ENCODE measurements around the gene IFI16.
A peak's percentile ranks its signal among the peaks of the same experiment; 100 is the strongest.
"Not testable (repeated sequence)": the region's sequence is repeated elsewhere in the genome, so short reads cannot be mapped to it uniquely, and the experiment has no call there.

IFI16 gene

GRCh38 chr1:158992787-158993312 is 16.9 kb upstream of the IFI16 start:
- H3K27ac ChIP-seq (ENCODE audit: low read length) = no peak overlapping the region
- no peaks in the 10 kb centered on the region for H3K27me3 ChIP-seq (ENCODE audit: control insufficient read depth, insufficient read depth, low read length)
- H3K4me3 ChIP-seq (ENCODE audit: low read length) = no peak overlapping the region
- no peaks in the 10 kb centered on the region for H3K36me3 ChIP-seq (ENCODE audit: control insufficient read depth, low read depth, low read length)
- H3K9me3 ChIP-seq (ENCODE audit: control insufficient read depth, low read depth, low read length) = no peaks in the 10 kb centered on the region
- H3K4me1 ChIP-seq (ENCODE audit: control insufficient read depth, low read depth, low read length) = no peaks in the 10 kb centered on the region
- H3K9ac ChIP-seq (ENCODE audit: low read length) = no peak overlapping the region

GRCh38 chr1:158996998-158997397 is 12.7 kb upstream of the IFI16 start:
- no peak overlapping the region for H3K9ac ChIP-seq (ENCODE audit: low read length)
- no peaks in the 10 kb centered on the region for H3K27me3 ChIP-seq (ENCODE audit: control insufficient read depth, insufficient read depth, low read length)
- H3K9me3 ChIP-seq (ENCODE audit: control insufficient read depth, low read depth, low read length) = no peaks in the 10 kb centered on the region
- H3K4me1 ChIP-seq (ENCODE audit: control insufficient read depth, low read depth, low read length) = peaks cover 10% of the 10 kb centered on the region
- H3K4me3 ChIP-seq (ENCODE audit: low read length) = no peak overlapping the region
- no peaks in the 10 kb centered on the region for H3K36me3 ChIP-seq (ENCODE audit: control insufficient read depth, low read depth, low read length)
- H3K27ac ChIP-seq (ENCODE audit: low read length) = no peak overlapping the region

- no peaks in the 10 kb centered on the region for H3K9me3 ChIP-seq (ENCODE audit: control insufficient read depth, low read depth, low read length)
- peak overlapping the region; percentile 95 for H3K4me3 ChIP-seq (ENCODE audit: low read length)
- H3K4me1 ChIP-seq (ENCODE audit: control insufficient read depth, low read depth, low read length) = peaks cover 10% of the 10 kb centered on the region
- no peak overlapping the region for H3K9ac ChIP-seq (ENCODE audit: low read length)
- no peaks in the 10 kb centered on the region for H3K27me3 ChIP-seq (ENCODE audit: control insufficient read depth, insufficient read depth, low read length)
- no peaks in the 10 kb centered on the region for H3K36me3 ChIP-seq (ENCODE audit: control insufficient read depth, low read depth, low read length)
- H3K27ac ChIP-seq (ENCODE audit: low read length) = no peak overlapping the region
These were observed 11.5 kb upstream of the IFI16 start for GRCh38 chr1:158998037-158998780.

GRCh38 chr1:158998781-158999161 is 10.9 kb upstream of the IFI16 start:
- no peaks in the 10 kb centered on the region for H3K27me3 ChIP-seq (ENCODE audit: control insufficient read depth, insufficient read depth, low read length)
- H3K27ac ChIP-seq (ENCODE audit: low read length) = peak overlapping the region; percentile 71
- H3K4me3 ChIP-seq (ENCODE audit: low read length) = peak overlapping the region; percentile 95

DNA sequence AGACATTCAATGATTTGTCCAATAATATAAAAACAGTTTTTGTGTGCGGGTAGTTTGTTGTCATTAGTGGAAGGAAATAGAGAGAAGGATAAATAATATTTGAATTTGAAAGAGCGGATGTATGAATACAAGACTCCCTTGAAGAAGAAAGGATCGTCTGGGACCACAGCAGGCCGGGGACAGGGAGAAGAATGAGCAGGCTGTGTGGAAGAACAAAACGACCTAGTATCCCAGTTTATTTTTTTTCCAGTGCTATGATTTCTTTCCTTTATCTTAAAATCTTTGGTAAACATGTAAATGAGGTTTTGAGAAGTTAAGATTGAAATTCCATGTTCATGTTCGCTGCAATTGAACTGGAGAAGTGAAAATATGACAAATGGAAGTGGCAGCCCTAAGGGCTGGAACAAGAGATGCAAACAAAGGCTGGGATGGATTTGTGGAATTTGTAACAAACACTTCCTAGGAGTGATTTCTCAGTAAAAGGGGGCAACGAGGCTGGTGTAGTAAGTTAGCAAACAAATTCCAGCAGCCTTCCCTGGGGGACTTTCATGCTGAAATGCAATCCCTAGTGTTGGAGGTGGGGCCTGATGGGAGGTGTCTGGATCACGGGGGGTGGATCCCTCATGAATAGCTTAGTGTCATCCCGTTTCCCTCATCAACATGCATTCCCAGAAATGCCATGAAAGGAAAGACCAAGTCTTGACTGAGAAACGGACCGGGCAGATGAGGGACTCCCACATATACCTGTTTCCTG is 10.2 kb upstream of the IFI16 start:
- Histone ChIP-seq H3K36me3 (ENCODE audit: control insufficient read depth, low read depth, low read length) (no peaks in the 10 kb centered on the region), H3K9me3 (ENCODE audit: control insufficient read depth, low read depth, low read length) (no peaks in the 10 kb centered on the region), H3K27me3 (ENCODE audit: control insufficient read depth, insufficient read depth, low read length) (peaks cover 4% of the 10 kb centered on the region), H3K4me3 (ENCODE audit: low read length) (peak overlapping the region; percentile 95), H3K4me1 (ENCODE audit: control insufficient read depth, low read depth, low read length) (peaks cover 10% of the 10 kb centered on the region), H3K9ac (ENCODE audit: low read length) (peak overlapping the region; percentile 70), H3K27ac (ENCODE audit: low read length) (peak overlapping the region; percentile 71)

More at GRCh38 chr1:158998781-158999161, 10.9 kb upstream of the IFI16 start:
- H3K9me3 ChIP-seq (ENCODE audit: control insufficient read depth, low read depth, low read length) = no peaks in the 10 kb centered on the region
- peaks cover 10% of the 10 kb centered on the region for H3K4me1 ChIP-seq (ENCODE audit: control insufficient read depth, low read depth, low read length)
- H3K36me3 ChIP-seq (ENCODE audit: control insufficient read depth, low read depth, low read length) = no peaks in the 10 kb centered on the region
- peak overlapping the region; percentile 70 for H3K9ac ChIP-seq (ENCODE audit: low read length)

- H3K27ac ChIP-seq (ENCODE audit: low read length) = peak overlapping the region; percentile 10
- H3K9ac ChIP-seq (ENCODE audit: low read length) = peak overlapping the region; percentile 29
These were observed 9.7 kb upstream of the IFI16 start for GRCh38 chr1:159000070-159000409.

DNA sequence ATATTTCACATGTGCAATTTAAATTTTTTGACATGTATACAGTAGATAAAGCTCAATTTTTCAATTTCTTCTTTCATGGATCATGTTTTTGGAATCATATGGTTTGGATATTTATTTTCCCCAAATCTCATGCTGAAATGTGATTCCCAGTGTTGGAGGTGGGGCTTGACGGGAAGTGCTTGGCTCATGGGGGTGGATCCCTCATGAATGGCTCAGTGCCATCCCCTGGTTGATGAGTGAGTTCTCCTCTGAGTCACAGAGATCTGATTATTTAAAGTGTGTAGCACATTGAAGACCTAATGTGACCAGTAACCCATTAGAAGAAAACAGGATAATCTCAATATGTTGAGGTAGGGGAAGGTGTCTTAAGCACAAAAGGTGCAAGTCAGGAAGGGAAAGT is 9.1 kb upstream of the IFI16 start:
- peak overlapping the region; percentile 95 for H3K4me3 ChIP-seq (ENCODE audit: low read length)
- H3K9me3 ChIP-seq (ENCODE audit: control insufficient read depth, low read depth, low read length) = no peaks in the 10 kb centered on the region
- H3K4me1 ChIP-seq (ENCODE audit: control insufficient read depth, low read depth, low read length) = peaks cover 19% of the 10 kb centered on the region
- no peak overlapping the region for H3K27ac ChIP-seq (ENCODE audit: low read length)
- peaks cover 15% of the 10 kb centered on the region for H3K27me3 ChIP-seq (ENCODE audit: control insufficient read depth, insufficient read depth, low read length)
- H3K36me3 ChIP-seq (ENCODE audit: control insufficient read depth, low read depth, low read length) = no peaks in the 10 kb centered on the region
- no peak overlapping the region for H3K9ac ChIP-seq (ENCODE audit: low read length)

More at GRCh38 chr1:159000070-159000409, 9.7 kb upstream of the IFI16 start:
- H3K4me1 ChIP-seq (ENCODE audit: control insufficient read depth, low read depth, low read length) = peaks cover 13% of the 10 kb centered on the region
- H3K4me3 ChIP-seq (ENCODE audit: low read length) = peak overlapping the region; percentile 95
- peaks cover 9% of the 10 kb centered on the region for H3K27me3 ChIP-seq (ENCODE audit: control insufficient read depth, insufficient read depth, low read length)
- no peaks in the 10 kb centered on the region for H3K9me3 ChIP-seq (ENCODE audit: control insufficient read depth, low read depth, low read length)
- no peaks in the 10 kb centered on the region for H3K36me3 ChIP-seq (ENCODE audit: control insufficient read depth, low read depth, low read length)

DNA sequence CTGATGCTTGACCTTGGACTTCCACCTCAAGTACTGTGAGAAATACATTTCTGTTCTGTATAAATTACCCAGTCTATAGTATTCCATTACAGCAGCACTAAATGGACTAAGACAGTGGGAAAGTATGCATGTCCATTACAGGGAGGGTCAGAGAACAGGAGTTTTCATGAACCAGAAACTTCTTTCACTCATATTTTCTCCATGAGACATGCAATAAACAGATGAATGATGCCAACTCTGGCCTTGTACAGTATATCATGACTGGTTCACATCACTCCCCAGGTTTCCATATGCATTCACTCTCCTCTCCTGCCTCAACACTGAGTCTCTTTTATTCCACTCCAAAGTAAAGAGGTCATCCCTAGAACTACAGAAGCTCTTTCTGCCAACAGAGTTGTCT is 4.5 kb upstream of the IFI16 start:
- H3K4me3 ChIP-seq (ENCODE audit: low read length) = peak overlapping the region; percentile 58
- H3K27ac ChIP-seq (ENCODE audit: low read length) = no peak overlapping the region

GRCh38 chr1:159005676-159006075 is 4.0 kb upstream of the IFI16 start:
- Histone ChIP-seq H3K4me1 (ENCODE audit: control insufficient read depth, low read depth, low read length) (peaks cover 32% of the 10 kb centered on the region), H3K9ac (ENCODE audit: low read length) (peak overlapping the region; percentile 37), H3K27ac (ENCODE audit: low read length) (no peak overlapping the region)

More for the DNA sequence above, 4.5 kb upstream of the IFI16 start:
- Histone ChIP-seq H3K9me3 (ENCODE audit: control insufficient read depth, low read depth, low read length) (no peaks in the 10 kb centered on the region), H3K27me3 (ENCODE audit: control insufficient read depth, insufficient read depth, low read length) (peaks cover 30% of the 10 kb centered on the region), H3K9ac (ENCODE audit: low read length) (no peak overlapping the region), H3K4me1 (ENCODE audit: control insufficient read depth, low read depth, low read length) (peaks cover 36% of the 10 kb centered on the region), H3K36me3 (ENCODE audit: control insufficient read depth, low read depth, low read length) (no peaks in the 10 kb centered on the region)

DNA sequence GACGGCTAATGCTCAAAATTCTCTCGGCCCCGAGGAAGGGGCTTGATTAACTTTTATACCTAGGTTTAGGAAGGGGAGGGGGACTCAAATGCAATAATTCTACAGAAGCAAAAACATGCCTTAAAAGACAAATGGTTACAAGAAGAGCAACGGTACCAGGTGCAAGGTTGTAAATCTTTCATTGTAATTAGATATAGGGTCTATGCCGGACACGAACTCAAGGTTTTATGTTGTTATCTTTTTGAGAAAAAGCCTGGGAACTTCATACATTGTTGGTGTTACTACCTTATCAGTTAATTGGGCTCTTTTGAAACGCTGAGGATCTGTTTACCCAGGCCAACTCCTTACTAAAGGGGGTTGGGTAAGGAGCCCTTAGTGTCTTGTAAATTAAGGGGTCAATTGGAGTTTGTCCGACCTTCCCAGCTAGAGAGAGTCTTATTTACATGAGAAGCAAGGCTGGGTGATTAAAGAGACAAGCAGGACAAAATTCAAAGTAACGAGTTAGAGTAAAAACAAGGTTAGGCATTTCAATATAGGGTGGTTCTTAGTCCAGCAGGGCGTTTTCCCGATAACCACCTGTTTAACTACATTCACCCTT is 3.4 kb upstream of the IFI16 start:
- Histone ChIP-seq H3K4me1 (ENCODE audit: control insufficient read depth, low read depth, low read length) (peaks cover 27% of the 10 kb centered on the region), H3K9ac (ENCODE audit: low read length) (peak overlapping the region; percentile 37), H3K27me3 (ENCODE audit: control insufficient read depth, insufficient read depth, low read length) (peaks cover 30% of the 10 kb centered on the region), H3K4me3 (ENCODE audit: low read length) (peak overlapping the region; percentile 58)
- H3K9me3 ChIP-seq (ENCODE audit: control insufficient read depth, low read depth, low read length); H3K27ac ChIP-seq (ENCODE audit: low read length); H3K36me3 ChIP-seq (ENCODE audit: control insufficient read depth, low read depth, low read length): not testable (repeated sequence)

More at GRCh38 chr1:159005676-159006075, 4.0 kb upstream of the IFI16 start:
- Histone ChIP-seq H3K9me3 (ENCODE audit: control insufficient read depth, low read depth, low read length) (no peaks in the 10 kb centered on the region), H3K4me3 (ENCODE audit: low read length) (peak overlapping the region; percentile 58), H3K27me3 (ENCODE audit: control insufficient read depth, insufficient read depth, low read length) (peaks cover 30% of the 10 kb centered on the region), H3K36me3 (ENCODE audit: control insufficient read depth, low read depth, low read length) (no peaks in the 10 kb centered on the region)

- Histone ChIP-seq H3K4me1 (ENCODE audit: control insufficient read depth, low read depth, low read length) (peaks cover 27% of the 10 kb centered on the region), H3K9me3 (ENCODE audit: control insufficient read depth, low read depth, low read length) (no peaks in the 10 kb centered on the region), H3K27me3 (ENCODE audit: control insufficient read depth, insufficient read depth, low read length) (peaks cover 30% of the 10 kb centered on the region), H3K9ac (ENCODE audit: low read length) (no peak overlapping the region), H3K27ac (ENCODE audit: low read length) (no peak overlapping the region), H3K36me3 (ENCODE audit: control insufficient read depth, low read depth, low read length) (no peaks in the 10 kb centered on the region), H3K4me3 (ENCODE audit: low read length) (peak overlapping the region; percentile 2)
These were observed 2.0 kb upstream of the IFI16 start for GRCh38 chr1:159007726-159008125.

Measured in iPS-18a (cell line).